HG03135 (cell line): ENCODE data around the gene PDE4D.

Experiments used
- ATAC-seq: cut with Tn5 transposase; IDR thresholded peaks from one replicate; pipeline ENCODE4 v1.9.1; 2021; ENCODE audit warnings: mild to moderate bottlenecking, moderate library complexity; ENCODE audit not compliant: unreplicated experiment

PDE4D gene

GRCh38 chr5:59893429-59894227, at the start of gene PDE4D:
Gene PDE4D, minus strand, starts transcription at chr5:59893726.
- no peak for ATAC-seq

GRCh38 chr5:59937633-59938032, 44.1 kb upstream of the PDE4D start:
- no peak for ATAC-seq

GRCh38 chr5:59923465-59923864, 29.9 kb upstream of the PDE4D start:
- no peak for ATAC-seq

GRCh38 chr5:59922220-59922619, 28.7 kb upstream of the PDE4D start:
- no peak for ATAC-seq

- ATAC-seq = no peak
Observed at GRCh38 chr5:59921816-59922215, 28.3 kb upstream of the PDE4D start.

- ATAC-seq = no peak
Observed at GRCh38 chr5:59919484-59919883, 26.0 kb upstream of the PDE4D start.

GRCh38 chr5:59917121-59917520, 23.6 kb upstream of the PDE4D start:
- ATAC-seq = no peak

GRCh38 chr5:59905188-59905587, 11.7 kb upstream of the PDE4D start:
- no peak for ATAC-seq

GRCh38 chr5:59897075-59897474, 3.5 kb upstream of the PDE4D start:
- no peak for ATAC-seq

GRCh38 chr5:59891962-59892643, 1.4 kb downstream of the PDE4D start:
- no peak for ATAC-seq

- ATAC-seq = no peak
Observed at GRCh38 chr5:59887274-59887673, 6.3 kb downstream of the PDE4D start.

- ATAC-seq = no peak
Observed at GRCh38 chr5:59874675-59875074, 18.9 kb downstream of the PDE4D start.

GRCh38 chr5:59873113-59873512, 20.4 kb downstream of the PDE4D start:
- no peak for ATAC-seq

- ATAC-seq = no peak
Observed at GRCh38 chr5:59866661-59867060, 26.9 kb downstream of the PDE4D start.

- ATAC-seq = no peak
Observed at GRCh38 chr5:59864718-59865117, 28.8 kb downstream of the PDE4D start.

- no peak for ATAC-seq
Observed at GRCh38 chr5:59863777-59864176, 29.7 kb downstream of the PDE4D start.

GRCh38 chr5:59856358-59856757, 37.2 kb downstream of the PDE4D start:
- no peak for ATAC-seq

GRCh38 chr5:59850766-59851165, 42.8 kb downstream of the PDE4D start:
- no peak for ATAC-seq

- ATAC-seq = no peak
Observed at GRCh38 chr5:59847586-59847985, 45.9 kb downstream of the PDE4D start.

- ATAC-seq = no peak
Observed at GRCh38 chr5:59845730-59846129, 47.8 kb downstream of the PDE4D start.

GRCh38 chr5:59843511-59844213, 49.9 kb downstream of the PDE4D start:
- no peak for ATAC-seq

- ATAC-seq = no peak
Observed at GRCh38 chr5:59842999-59843398, 50.5 kb downstream of the PDE4D start.
